B cell (primary cell): ENCODE results near the gene RIMS3. TPM values are rescaled to one million over a fixed set of nuclear protein-coding genes. Genes with fewer than 3 reads are reported as not detected.
"Not testable (repeated sequence)": the region's sequence is repeated elsewhere in the genome, so short reads cannot be mapped to it uniquely, and the experiment has no call there.

ENCODE experiments used
- ATAC-seq: fragments of 200-7000 bp; cut with Tn5 transposase; one replicate; pipeline ENCODE4 v1.10.0; 2021; ENCODE audit warnings: low read depth, mild to moderate bottlenecking, moderate number of reproducible peaks, moderate library complexity
- CTCF ChIA-PET: fragments of 350-600 bp; sonication (Branson Sonifier 250); formaldehyde crosslinking; loops from one replicate; lab custom pipeline; 2021; ENCODE audit warnings: antibody characterized with exemption, inconsistent platforms; lab: Charles Lee
- POLR2A ChIA-PET: fragments of 350-600 bp; sonication (Branson Sonifier 250); formaldehyde crosslinking; loops from one replicate; lab custom pipeline; 2021; ENCODE audit warnings: antibody characterized with exemption; lab: Charles Lee
- DNase-seq: peaks from one replicate; pipeline ENCODE4 v3.0.0; 2013
- H2AFZ ChIP-seq: 2 replicates; pipeline ENCODE4 v1.6.1; 2012; ENCODE audit warnings: mild to moderate bottlenecking, low read depth, low read length; ENCODE audit not compliant: insufficient read depth, poor library complexity, severe bottlenecking
- H3K27ac ChIP-seq, 2 donors: 1 replicate in 1 of 2; 2 replicates in 1 of 2; pipeline ENCODE4 v1.5.1; 2012 to 2013; ENCODE audit warnings: low read length in 2 of 2, mild to moderate bottlenecking in 2 of 2, moderate library complexity in 1 of 2
- H3K27me3 ChIP-seq, 4 experiments: fragments of 200-600 bp in 1 of 4; sonication (generic) in 1 of 4; replicated peaks in 1 of 4; 1 replicate in 2 of 4; 2 replicates in 2 of 4; pipeline versions ENCODE4 v1.6.1 to v1.7.0; 2013 to 2016; ENCODE audit warnings: low read length in 3 of 4, mild to moderate bottlenecking in 2 of 4, mixed read lengths in 1 of 4, moderate library complexity in 1 of 4; ENCODE audit not compliant: insufficient read depth in 4 of 4, control insufficient read depth in 3 of 4; ENCODE audit errors: control extremely low read depth in 1 of 4
- H3K36me3 ChIP-seq, 2 experiments: replicated peaks in 1 of 2; 1 replicate in 1 of 2; 2 replicates in 1 of 2; pipeline versions ENCODE4 v1.6.1 to v1.7.1; 2013; ENCODE audit warnings: low read length in 1 of 2; ENCODE audit not compliant: insufficient read depth in 2 of 2, control insufficient read depth in 1 of 2; ENCODE audit errors: control extremely low read depth in 1 of 2, extremely low read depth in 1 of 2
- H3K4me1 ChIP-seq, 2 donors: fragments of 200-600 bp in 1 of 2; sonication (generic) in 1 of 2; 1 replicate in 1 of 2; 2 replicates in 1 of 2; pipeline versions ENCODE4 v1.5.1 to v1.6.1; 2013 to 2017; ENCODE audit warnings: low read length in 2 of 2; ENCODE audit not compliant: control insufficient read depth in 2 of 2, insufficient read depth in 2 of 2
- H3K4me2 ChIP-seq: replicated peaks from 2 replicates; pipeline ENCODE3; 2012; ENCODE audit warnings: mild to moderate bottlenecking, low read depth, low read length; ENCODE audit not compliant: poor library complexity, severe bottlenecking
- H3K4me3 ChIP-seq, 5 experiments: fragments of 200-600 bp in 1 of 5; sonication (generic) in 1 of 5; 1 replicate in 3 of 5; 2 replicates in 2 of 5; pipeline versions ENCODE4 v1.5.1 to v1.7.0; 2011 to 2016; ENCODE audit warnings: low read length in 4 of 5, mild to moderate bottlenecking in 4 of 5, low read depth in 2 of 5, control low read depth in 1 of 5, moderate library complexity in 1 of 5; ENCODE audit not compliant: insufficient read depth in 1 of 5; ENCODE audit errors: control extremely low read depth in 1 of 5, extremely low read depth in 1 of 5
- H3K79me2 ChIP-seq: fragments of 200-600 bp; sonication (generic); one replicate; pipeline ENCODE4 v1.6.0; 2016; ENCODE audit warnings: low read length; ENCODE audit not compliant: control insufficient read depth, insufficient read depth
- H3K9ac ChIP-seq: fragments of 200-600 bp; sonication (generic); 2 replicates; pipeline ENCODE4 v1.6.1; 2017; ENCODE audit warnings: mild to moderate bottlenecking, low read length, moderate library complexity
- H3K9me3 ChIP-seq, 3 donors: one replicate each; pipeline versions ENCODE4 v1.6.1 to v1.7.1; 2013; ENCODE audit warnings: low read length in 2 of 3; ENCODE audit not compliant: control insufficient read depth in 2 of 3, insufficient read depth in 1 of 3; ENCODE audit errors: control extremely low read depth in 1 of 3
- H4K20me1 ChIP-seq: 2 replicates; pipeline ENCODE4 v1.6.0; 2012; ENCODE audit warnings: mild to moderate bottlenecking, low read length; ENCODE audit not compliant: insufficient read depth, control insufficient read depth, poor library complexity, severe bottlenecking
- H3K27ac Mint-ChIP-seq: one replicate; pipeline ENCODE4 v1.8.0; 2021; ENCODE audit warnings: mixed read lengths
- H3K27me3 Mint-ChIP-seq: one replicate; pipeline ENCODE4 v1.8.0; 2021; ENCODE audit warnings: mixed read lengths
- H3K4me1 Mint-ChIP-seq: one replicate; pipeline ENCODE4 v1.8.0; 2021; ENCODE audit warnings: mixed read lengths
- H3K4me3 Mint-ChIP-seq: one replicate; pipeline ENCODE4 v1.8.0; 2021; ENCODE audit warnings: mixed read lengths
- H3K9me3 Mint-ChIP-seq: one replicate; pipeline ENCODE4 v1.8.0; 2022; ENCODE audit warnings: mixed read lengths; ENCODE audit not compliant: insufficient read depth
- EZH2 ChIP-seq: IDR thresholded peaks from 2 replicates; pipeline ENCODE4 v1.6.1; 2012; ENCODE audit warnings: borderline replicate concordance, low read depth, mild to moderate bottlenecking, moderate library complexity, low read length; ENCODE audit not compliant: insufficient read depth, poor library complexity, severe bottlenecking
- WGBS: methylation state at CpG from one replicate; pipeline ENCODE4 v1.1.5; 2013; ENCODE audit warnings: missing lambda C conversion rate; ENCODE audit not compliant: insufficient coverage; 5-methylcytosine and 5-hydroxymethylcytosine counted together
- intact Hi-C: fragments of 100-400 bp; cut with micrococcal nuclease; formaldehyde crosslinking; loops from one replicate; pipeline ENCODE4 v1.10.0; 2022
- polyA plus RNA-seq: library from polyadenylated mRNA; depleted of rRNA; stranded (reverse); fragments of >200 nt; gene quantifications from 2 replicates; pipeline ENCODE4 v1.2.3, GENCODE V29; 2012
- total RNA-seq, 2 donors: library from RNA; stranded (reverse); fragments of 120-200 nt in 1 of 2; gene quantifications; 1 replicate in 1 of 2; 2 replicates in 1 of 2; pipeline versions ENCODE4 v1.2.3 to v1.2.4, GENCODE V29; 2013 to 2022

Gene RIMS3
- total and polyA plus RNA-seq, 2 donors (not counting 1 experiment from before 2014, with no cell fraction given), result 1.1 to 5.4 TPM

GRCh38 chr1:40575336-40575735, 90.1 kb downstream of the RIMS3 start:
- Histone ChIP-seq H3K27ac (no peak overlapping the region), H3K4me2 (no peak overlapping the region), H3K9me3 (no peaks in the 10 kb centered on the region), H3K4me3 (no peak overlapping the region), H3K79me2 (no peaks in the 10 kb centered on the region), H3K9ac (no peak overlapping the region), H3K27me3 (peaks cover 0 to 4% (median 2%) of the 10 kb centered on the region in 4 experiments), H2AFZ (no peak overlapping the region), H3K4me1 (no peaks in the 10 kb centered on the region), H4K20me1 (no peaks in the 10 kb centered on the region), H3K36me3 (no peaks in the 10 kb centered on the region)
- Mint-ChIP-seq H3K4me1 (no peaks in the 10 kb centered on the region), H3K27me3 (peaks cover 20% of the 10 kb centered on the region), H3K27ac (no peak overlapping the region), H3K4me3 (no peak overlapping the region), H3K9me3 (no peaks in the 10 kb centered on the region)
- no peak for TF ChIP-seq EZH2
- intact Hi-C loops, result no loop called here
- DNase-seq (no peak), ATAC-seq (no peak)
- ChIA-PET POLR2A (no interaction called here), CTCF (interaction anchor here (0.7 kb wide), 1 partner anchor 35 kb away, joined by 3 read pairs; no protein-coding TSS in a partner anchor)

- H3K4me1 ChIP-seq, H3K9ac ChIP-seq, H3K36me3 ChIP-seq, intact Hi-C loops, ATAC-seq, H3K4me1 Mint-ChIP-seq, H3K27ac Mint-ChIP-seq, H3K27ac ChIP-seq, H3K79me2 ChIP-seq, H3K27me3 ChIP-seq, H3K4me3 ChIP-seq, DNase-seq, H3K9me3 Mint-ChIP-seq, POLR2A ChIA-PET, H3K4me3 Mint-ChIP-seq, H3K9me3 ChIP-seq, H4K20me1 ChIP-seq, H2AFZ ChIP-seq, H3K4me2 ChIP-seq: not testable (repeated sequence)
- peaks cover 20% of the 10 kb centered on the region for H3K27me3 Mint-ChIP-seq
- no CpG with 5 or more reads among the region's 3 CpGs for WGBS
- CTCF ChIA-PET, result interaction anchor here (0.7 kb wide), 1 partner anchor 34 kb away, joined by 3 read pairs; no protein-coding TSS in a partner anchor
Observed at GRCh38 chr1:40574805-40575204, 90.7 kb downstream of the RIMS3 start.

Other genes with a start within 250 kb of the RIMS3 start
- gene ZFP69B, start 215.2 kb downstream of the RIMS3 start, total RNA-seq, result 10.8 and 11.8 TPM in 2 replicates
- 0.88 and 1.0 TPM in 2 replicates for gene ZFP69B, start 215.2 kb downstream of the RIMS3 start, polyA plus RNA-seq
- gene ZFP69, start 188.4 kb downstream of the RIMS3 start, total RNA-seq, result 7.5 TPM in 2 replicates
- gene ZFP69, start 188.4 kb downstream of the RIMS3 start, polyA plus RNA-seq, result 2.2 and 2.9 TPM in 2 replicates
- gene EXO5, start 156.9 kb downstream of the RIMS3 start, total RNA-seq, result 13.9 and 16.9 TPM in 2 replicates
- 5.7 and 6.6 TPM in 2 replicates for gene EXO5, start 156.9 kb downstream of the RIMS3 start, polyA plus RNA-seq
- gene ZNF684, start 134.0 kb downstream of the RIMS3 start, total RNA-seq, result 6.3 and 7.4 TPM in 2 replicates
- gene ZNF684, start 134.0 kb downstream of the RIMS3 start, polyA plus RNA-seq, result 2.9 and 3.5 TPM in 2 replicates
- 81.1 and 88.7 TPM in 2 replicates for gene NFYC, start 26.0 kb upstream of the RIMS3 start, total RNA-seq
- 103 and 123 TPM in 2 replicates for gene NFYC, start 26.0 kb upstream of the RIMS3 start, polyA plus RNA-seq
- gene KCNQ4, start 118.1 kb upstream of the RIMS3 start, total RNA-seq, result 0.20 and 0.34 TPM in 2 replicates
- gene KCNQ4, start 118.1 kb upstream of the RIMS3 start, polyA plus RNA-seq, result 0.16 and 0.35 TPM in 2 replicates
- 3.1 and 3.2 TPM in 2 replicates for gene CITED4, start 196.7 kb upstream of the RIMS3 start, total RNA-seq
- gene CITED4, start 196.7 kb upstream of the RIMS3 start, polyA plus RNA-seq, result 4.1 and 5.6 TPM in 2 replicates